ENCODE results near the gene NCKIPSD. TPM values are rescaled to one million over a fixed set of nuclear protein-coding genes. Genes with fewer than 3 reads are reported as not detected.
"Not testable (repeated sequence)": the region's sequence is repeated elsewhere in the genome, so short reads cannot be mapped to it uniquely, and the experiment has no call there.

NCKIPSD gene
- total RNA-seq: 10 to 100 TPM; 21.6 to 32.2 (median 31.7) TPM

- TF ChIP-seq CTCF (IDR thresholded peaks at IDR 0.05) (peak in 4 of 6 experiments; percentile 71 to 83 (median 74)), POLR2A (IDR thresholded peaks at IDR 0.05) (peak; percentile 74 to 89)
- intact Hi-C loops (cut with DNase I): no loop called here
- Histone ChIP-seq H3K36me3 (peaks cover 26 to 52% of the 10 kb centered on the region in 2 donors), H3K27me3 (no peaks in the 10 kb centered on the region), H3K27ac (peak within 1 kb of the TSS; percentile 82 to 85 (median 83)), H3K9me3 (no peaks in the 10 kb centered on the region), H3K4me1 (peaks cover 22 to 27% of the 10 kb centered on the region in 2 donors), H3K4me3 (replicated peaks in 1 of 3) (peak within 1 kb of the TSS; percentile 59 to 92 (median 60))
- WGBS, 2 donors: 3% methylated on average over 18 to 27 of the region's 97 CpGs
- peak; percentile 86 to 88 for DNase-seq
Measured at GRCh38 chr3:48685603-48686511, at the start of gene NCKIPSD. TSS of gene NCKIPSD (minus strand) at chr3:48685915. CDS start at chr3:48685807, 108 bp downstream.

GRCh38 chr3:48735075-48735767 is 49.5 kb upstream of the NCKIPSD start:
- DNase-seq; H3K27ac ChIP-seq; H3K9me3 ChIP-seq; H3K4me3 ChIP-seq (replicated peaks in 1 of 3); intact Hi-C loops (cut with DNase I); H3K27me3 ChIP-seq; H3K36me3 ChIP-seq: not testable (repeated sequence)
- 46 to 48% methylated on average over 8 of the region's 8 CpGs for WGBS, 2 donors
- H3K4me1 ChIP-seq: peaks cover 0 to 13% of the 10 kb centered on the region in 2 donors

GRCh38 chr3:48734541-48734940 is 48.8 kb upstream of the NCKIPSD start:
- H3K27me3 ChIP-seq; H3K4me1 ChIP-seq; H3K9me3 ChIP-seq; H3K36me3 ChIP-seq; intact Hi-C loops (cut with DNase I); H3K4me3 ChIP-seq (replicated peaks in 1 of 3); DNase-seq; H3K27ac ChIP-seq: not testable (repeated sequence)
- WGBS, 2 donors: 83 to 86% methylated on average over 1 to 2 of the region's 25 CpGs

GRCh38 chr3:48733752-48734518 is 48.2 kb upstream of the NCKIPSD start:
- H3K9me3 ChIP-seq; H3K27ac ChIP-seq; intact Hi-C loops (cut with DNase I); H3K36me3 ChIP-seq; DNase-seq; H3K27me3 ChIP-seq; H3K4me1 ChIP-seq; H3K4me3 ChIP-seq (replicated peaks in 1 of 3): not testable (repeated sequence)
- 96% methylated on average over 21 of the region's 53 CpGs; no CpG with 5 or more reads in 1 of the 2 donors for WGBS, 2 donors

- H3K4me1 ChIP-seq: no peaks in the 10 kb centered on the region
- H3K9me3 ChIP-seq: no peaks in the 10 kb centered on the region
- DNase-seq: no peak
- 89 to 97% methylated on average over 8 of the region's 8 CpGs for WGBS, 2 donors
- no peak overlapping the region for H3K27ac ChIP-seq
- no peaks in the 10 kb centered on the region for H3K27me3 ChIP-seq
- H3K4me3 ChIP-seq (replicated peaks in 1 of 3): no peak overlapping the region
- TF ChIP-seq POLR2A (IDR thresholded peaks at IDR 0.05) (no peak), CTCF (IDR thresholded peaks at IDR 0.05) (no peak)
- H3K36me3 ChIP-seq: no peaks in the 10 kb centered on the region
- intact Hi-C loops (cut with DNase I): no loop called here
Measured at GRCh38 chr3:48727511-48727910, 41.8 kb upstream of the NCKIPSD start.

GRCh38 chr3:48725185-48725855 is 39.6 kb upstream of the NCKIPSD start:
- H3K36me3 ChIP-seq; H3K4me1 ChIP-seq; H3K4me3 ChIP-seq (replicated peaks in 1 of 3); intact Hi-C loops (cut with DNase I); H3K27ac ChIP-seq; DNase-seq; H3K27me3 ChIP-seq; H3K9me3 ChIP-seq: not testable (repeated sequence)
- WGBS, 2 donors: 91 to 92% methylated on average over 8 of the region's 8 CpGs

Measured in thyroid gland (tissue), 4 donors.